HepG2 (cell line): ENCODE results near the gene AXIN1. TPM values are rescaled to one million over a fixed set of nuclear protein-coding genes. Genes with fewer than 3 reads are reported as not detected.

ENCODE experiments used
- KLF15 ChIP-seq: sonication (generic); formaldehyde crosslinking; IDR thresholded peaks from 2 replicates; pipeline ENCODE4 v1.8.1; 2023; ENCODE audit warnings: borderline replicate concordance, mild to moderate bottlenecking, inconsistent platforms, missing genetic modification reagents, mixed read lengths
- MZF1 ChIP-seq: sonication (generic); formaldehyde crosslinking; IDR thresholded peaks from 2 replicates; pipeline ENCODE4 v1.8.1; 2023; ENCODE audit warnings: mild to moderate bottlenecking, missing genetic modification reagents, borderline replicate concordance
- NRL ChIP-seq: sonication (generic); formaldehyde crosslinking; IDR thresholded peaks from 2 replicates; pipeline ENCODE4 v1.5.0; 2020; ENCODE audit warnings: missing genetic modification reagents, mild to moderate bottlenecking, moderate library complexity, borderline replicate concordance
- PCBP2 ChIP-seq: fragments of 200-400 bp; formaldehyde crosslinking; optimal IDR thresholded peaks from 2 replicates; pipeline ENCODE3; 2018; ENCODE audit warnings: low read length, low read depth; ENCODE audit not compliant: poor library complexity, severe bottlenecking
- PHF5A ChIP-seq: IDR thresholded peaks from one replicate; pipeline ENCODE4 v1.6.1; 2018; ENCODE audit warnings: low read depth, missing genetic modification reagents; ENCODE audit not compliant: unreplicated experiment
- PRPF4 ChIP-seq: fragments of 200-400 bp; formaldehyde crosslinking; IDR thresholded peaks from 2 replicates; pipeline ENCODE4 v1.6.1; 2016; ENCODE audit warnings: low read length, low read depth; ENCODE audit not compliant: poor library complexity, severe bottlenecking
- RARA ChIP-seq: IDR thresholded peaks from 2 replicates; pipeline ENCODE4 v1.6.1; 2016; ENCODE audit warnings: missing genetic modification reagents, missing compliant biosample characterization
- ZEB1 ChIP-seq: IDR thresholded peaks from 2 replicates; pipeline ENCODE4 v1.6.1; 2012; ENCODE audit warnings: mild to moderate bottlenecking, low read depth, inconsistent platforms; ENCODE audit not compliant: insufficient replicate concordance
- ZFP36L2 ChIP-seq: sonication (generic); formaldehyde crosslinking; IDR thresholded peaks from 2 replicates; pipeline ENCODE4 v1.4.0; 2020; ENCODE audit warnings: missing genetic modification reagents
- ZNF121 ChIP-seq: sonication (generic); formaldehyde crosslinking; IDR thresholded peaks from 2 replicates; pipeline ENCODE4 v1.5.0; 2020; ENCODE audit warnings: mild to moderate bottlenecking, missing genetic modification reagents
- ZNF180 ChIP-seq: sonication (generic); formaldehyde crosslinking; IDR thresholded peaks from 2 replicates; pipeline ENCODE4 v1.4.0; 2020; ENCODE audit warnings: low read depth, missing genetic modification reagents, borderline replicate concordance
- ZNF660 ChIP-seq: sonication (generic); formaldehyde crosslinking; IDR thresholded peaks from 2 replicates; pipeline ENCODE4 v1.5.1; 2020; ENCODE audit warnings: mild to moderate bottlenecking, low read depth, missing genetic modification reagents, borderline replicate concordance
- ZNF713 ChIP-seq: sonication (generic); formaldehyde crosslinking; IDR thresholded peaks from 2 replicates; pipeline ENCODE4 v1.4.0; 2020; ENCODE audit warnings: mild to moderate bottlenecking, missing genetic modification reagents
- ZNF792 ChIP-seq: IDR thresholded peaks from 2 replicates; pipeline ENCODE4 v1.6.1; 2016
- ZNF83 ChIP-seq: sonication (generic); formaldehyde crosslinking; IDR thresholded peaks from 2 replicates; pipeline ENCODE4 v1.4.0; 2020; ENCODE audit warnings: missing genetic modification reagents, mild to moderate bottlenecking, borderline replicate concordance
- polyA plus RNA-seq, 8 experiments: library from polyadenylated mRNA; depleted of rRNA in 3 of 8; stranded (reverse) in 7 of 8; unstranded in 1 of 8; fragments of >200 nt; fragmentation: Illumina TruSeq in 4 of 8; extraction: Trizol in 4 of 8; gene quantifications; 2 replicates each; pipeline versions ENCODE4 v1.2.1 to v1.2.3, GENCODE V29; 2011 to 2016; ENCODE audit warnings: low read depth in 4 of 8, missing spikeins in 1 of 8, mixed read lengths in 1 of 8; ENCODE audit not compliant: insufficient read depth in 1 of 8
- total RNA-seq, 5 experiments: library from RNA; depleted of rRNA; stranded (reverse); fragments of >200 nt; fragmentation: Illumina TruSeq; extraction: Trizol; gene quantifications; 2 replicates each; pipeline ENCODE4 v1.2.3, GENCODE V29; 2016; ENCODE audit warnings: low read depth in 1 of 5
- TF ChIP-seq, protein P1 (sequence below): sonication (generic); formaldehyde crosslinking; IDR thresholded peaks from 2 replicates; pipeline ENCODE4 v1.4.0; 2020; ENCODE audit warnings: missing genetic modification reagents, borderline replicate concordance
- TF ChIP-seq, protein P2 (sequence below): sonication (generic); formaldehyde crosslinking; IDR thresholded peaks from 2 replicates; pipeline ENCODE4 v1.4.0; 2020; ENCODE audit warnings: mild to moderate bottlenecking, missing genetic modification reagents
- TF ChIP-seq, protein P3 (sequence below): sonication (generic); formaldehyde crosslinking; IDR thresholded peaks from 2 replicates; pipeline ENCODE4 v1.4.0; 2020; ENCODE audit warnings: missing genetic modification reagents
- TF ChIP-seq, protein P4 (sequence below): sonication (generic); formaldehyde crosslinking; IDR thresholded peaks from 2 replicates; pipeline ENCODE4 v1.4.0; 2020; ENCODE audit warnings: missing genetic modification reagents
- TF ChIP-seq, protein P5 (sequence below): sonication (generic); formaldehyde crosslinking; IDR thresholded peaks from 2 replicates; pipeline ENCODE4 v1.8.1; 2023; ENCODE audit warnings: mild to moderate bottlenecking, missing genetic modification reagents

The AXIN1 gene
- total and polyA plus RNA-seq, 2 of the 13 experiments (the other 11 are each of a cell fraction or from before 2014, with no cell fraction given) = 24.0 to 26.0 TPM

DNA sequence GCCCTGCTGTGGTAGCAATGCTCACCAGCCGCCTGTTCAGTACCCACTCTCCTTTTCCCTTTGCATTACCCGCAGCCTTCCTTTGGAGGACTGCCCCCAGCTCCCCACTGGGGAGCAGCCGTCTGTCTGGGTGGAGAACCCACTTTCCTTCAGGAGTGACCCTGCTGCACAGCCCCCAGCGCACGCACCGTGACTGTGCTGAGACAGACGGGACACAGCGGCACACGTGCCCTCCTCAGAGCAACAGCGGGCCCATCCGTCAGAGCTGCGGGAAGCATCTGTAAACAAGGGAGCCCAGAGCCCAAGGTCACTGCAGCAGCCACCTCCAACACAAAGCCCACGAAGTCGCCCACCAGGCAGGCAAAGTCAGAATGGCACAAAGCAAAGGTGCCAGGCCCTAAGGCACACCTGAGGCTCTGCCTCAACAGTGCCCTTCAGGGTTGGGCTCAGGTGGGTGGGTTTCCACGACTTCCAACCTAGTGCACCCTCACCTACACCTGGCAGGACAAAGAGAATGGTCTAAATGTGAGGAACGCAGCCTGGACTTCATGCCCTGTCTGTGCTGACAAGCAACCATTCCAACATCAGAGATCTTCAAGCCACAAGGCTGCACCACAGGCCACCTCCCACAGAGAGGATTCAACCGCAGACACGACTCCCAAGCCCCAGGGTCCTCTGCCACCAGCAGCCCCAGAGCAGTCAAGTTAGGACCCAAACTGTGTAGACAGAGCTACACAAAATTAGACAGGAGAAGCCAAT is 9.9 kb downstream of the AXIN1 start (continued):
- TF ChIP-seq, protein P1, sequence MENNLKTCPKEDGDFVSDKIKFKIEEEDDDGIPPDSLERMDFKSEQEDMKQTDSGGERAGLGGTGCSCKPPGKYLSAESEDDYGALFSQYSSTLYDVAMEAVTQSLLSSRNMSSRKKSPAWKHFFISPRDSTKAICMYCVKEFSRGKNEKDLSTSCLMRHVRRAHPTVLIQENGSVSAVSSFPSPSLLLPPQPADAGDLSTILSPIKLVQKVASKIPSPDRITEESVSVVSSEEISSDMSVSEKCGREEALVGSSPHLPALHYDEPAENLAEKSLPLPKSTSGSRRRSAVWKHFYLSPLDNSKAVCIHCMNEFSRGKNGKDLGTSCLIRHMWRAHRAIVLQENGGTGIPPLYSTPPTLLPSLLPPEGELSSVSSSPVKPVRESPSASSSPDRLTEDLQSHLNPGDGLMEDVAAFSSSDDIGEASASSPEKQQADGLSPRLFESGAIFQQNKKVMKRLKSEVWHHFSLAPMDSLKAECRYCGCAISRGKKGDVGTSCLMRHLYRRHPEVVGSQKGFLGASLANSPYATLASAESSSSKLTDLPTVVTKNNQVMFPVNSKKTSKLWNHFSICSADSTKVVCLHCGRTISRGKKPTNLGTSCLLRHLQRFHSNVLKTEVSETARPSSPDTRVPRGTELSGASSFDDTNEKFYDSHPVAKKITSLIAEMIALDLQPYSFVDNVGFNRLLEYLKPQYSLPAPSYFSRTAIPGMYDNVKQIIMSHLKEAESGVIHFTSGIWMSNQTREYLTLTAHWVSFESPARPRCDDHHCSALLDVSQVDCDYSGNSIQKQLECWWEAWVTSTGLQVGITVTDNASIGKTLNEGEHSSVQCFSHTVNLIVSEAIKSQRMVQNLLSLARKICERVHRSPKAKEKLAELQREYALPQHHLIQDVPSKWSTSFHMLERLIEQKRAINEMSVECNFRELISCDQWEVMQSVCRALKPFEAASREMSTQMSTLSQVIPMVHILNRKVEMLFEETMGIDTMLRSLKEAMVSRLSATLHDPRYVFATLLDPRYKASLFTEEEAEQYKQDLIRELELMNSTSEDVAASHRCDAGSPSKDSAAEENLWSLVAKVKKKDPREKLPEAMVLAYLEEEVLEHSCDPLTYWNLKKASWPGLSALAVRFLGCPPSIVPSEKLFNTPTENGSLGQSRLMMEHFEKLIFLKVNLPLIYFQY (CRISPR knock-in tag) = no peak
- TF ChIP-seq, protein P2, sequence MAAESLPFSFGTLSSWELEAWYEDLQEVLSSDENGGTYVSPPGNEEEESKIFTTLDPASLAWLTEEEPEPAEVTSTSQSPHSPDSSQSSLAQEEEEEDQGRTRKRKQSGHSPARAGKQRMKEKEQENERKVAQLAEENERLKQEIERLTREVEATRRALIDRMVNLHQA (CRISPR knock-in tag) = no peak
- TF ChIP-seq, protein P3, sequence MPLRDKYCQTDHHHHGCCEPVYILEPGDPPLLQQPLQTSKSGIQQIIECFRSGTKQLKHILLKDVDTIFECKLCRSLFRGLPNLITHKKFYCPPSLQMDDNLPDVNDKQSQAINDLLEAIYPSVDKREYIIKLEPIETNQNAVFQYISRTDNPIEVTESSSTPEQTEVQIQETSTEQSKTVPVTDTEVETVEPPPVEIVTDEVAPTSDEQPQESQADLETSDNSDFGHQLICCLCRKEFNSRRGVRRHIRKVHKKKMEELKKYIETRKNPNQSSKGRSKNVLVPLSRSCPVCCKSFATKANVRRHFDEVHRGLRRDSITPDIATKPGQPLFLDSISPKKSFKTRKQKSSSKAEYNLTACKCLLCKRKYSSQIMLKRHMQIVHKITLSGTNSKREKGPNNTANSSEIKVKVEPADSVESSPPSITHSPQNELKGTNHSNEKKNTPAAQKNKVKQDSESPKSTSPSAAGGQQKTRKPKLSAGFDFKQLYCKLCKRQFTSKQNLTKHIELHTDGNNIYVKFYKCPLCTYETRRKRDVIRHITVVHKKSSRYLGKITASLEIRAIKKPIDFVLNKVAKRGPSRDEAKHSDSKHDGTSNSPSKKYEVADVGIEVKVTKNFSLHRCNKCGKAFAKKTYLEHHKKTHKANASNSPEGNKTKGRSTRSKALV (CRISPR knock-in tag) = no peak
- TF ChIP-seq ZEB1 (no peak), ZNF83 (CRISPR knock-in tag) (peak; percentile 66; the same call in 1 of the 2 replicates), ZNF713 (CRISPR knock-in tag) (no peak), RARA (CRISPR knock-in tag) (peak; percentile 67), PCBP2 (no peak), ZNF792 (peak; percentile 23; the same call in 1 of the 2 replicates), ZNF121 (CRISPR knock-in tag) (no peak), ZFP36L2 (CRISPR knock-in tag) (no peak), PHF5A (peak; percentile 81), MZF1 (CRISPR knock-in tag) (no peak), ZNF180 (no peak), KLF15 (CRISPR knock-in tag) (no peak), PRPF4 (no peak), NRL (peak; percentile 95), ZNF660 (no peak)
- TF ChIP-seq, protein P4, sequence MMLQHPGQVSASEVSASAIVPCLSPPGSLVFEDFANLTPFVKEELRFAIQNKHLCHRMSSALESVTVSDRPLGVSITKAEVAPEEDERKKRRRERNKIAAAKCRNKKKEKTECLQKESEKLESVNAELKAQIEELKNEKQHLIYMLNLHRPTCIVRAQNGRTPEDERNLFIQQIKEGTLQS (CRISPR knock-in tag) = no peak
- TF ChIP-seq, protein P5, sequence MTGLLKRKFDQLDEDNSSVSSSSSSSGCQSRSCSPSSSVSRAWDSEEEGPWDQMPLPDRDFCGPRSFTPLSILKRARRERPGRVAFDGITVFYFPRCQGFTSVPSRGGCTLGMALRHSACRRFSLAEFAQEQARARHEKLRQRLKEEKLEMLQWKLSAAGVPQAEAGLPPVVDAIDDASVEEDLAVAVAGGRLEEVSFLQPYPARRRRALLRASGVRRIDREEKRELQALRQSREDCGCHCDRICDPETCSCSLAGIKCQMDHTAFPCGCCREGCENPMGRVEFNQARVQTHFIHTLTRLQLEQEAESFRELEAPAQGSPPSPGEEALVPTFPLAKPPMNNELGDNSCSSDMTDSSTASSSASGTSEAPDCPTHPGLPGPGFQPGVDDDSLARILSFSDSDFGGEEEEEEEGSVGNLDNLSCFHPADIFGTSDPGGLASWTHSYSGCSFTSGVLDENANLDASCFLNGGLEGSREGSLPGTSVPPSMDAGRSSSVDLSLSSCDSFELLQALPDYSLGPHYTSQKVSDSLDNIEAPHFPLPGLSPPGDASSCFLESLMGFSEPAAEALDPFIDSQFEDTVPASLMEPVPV (CRISPR knock-in tag) = no peak
